PC-9 (cell line): ENCODE results near the gene PPP1R13L.

Experiments
- EZH2 ChIP-seq: fragments of 200-600 bp; sonication (generic); IDR thresholded peaks from 2 replicates; pipeline ENCODE4 v1.8.0; 2017; ENCODE audit warnings: antibody characterized with exemption, low read depth
- TF ChIP-seq, protein P1 (sequence below): fragments of 200-600 bp; sonication (generic); conservative IDR thresholded peaks from 2 replicates; pipeline ENCODE4 v1.6.1; 2017; ENCODE audit warnings: mixed run types, antibody characterized with exemption, mild to moderate bottlenecking, moderate library complexity

- TF ChIP-seq EZH2, result no peak
- TF ChIP-seq, protein P1, sequence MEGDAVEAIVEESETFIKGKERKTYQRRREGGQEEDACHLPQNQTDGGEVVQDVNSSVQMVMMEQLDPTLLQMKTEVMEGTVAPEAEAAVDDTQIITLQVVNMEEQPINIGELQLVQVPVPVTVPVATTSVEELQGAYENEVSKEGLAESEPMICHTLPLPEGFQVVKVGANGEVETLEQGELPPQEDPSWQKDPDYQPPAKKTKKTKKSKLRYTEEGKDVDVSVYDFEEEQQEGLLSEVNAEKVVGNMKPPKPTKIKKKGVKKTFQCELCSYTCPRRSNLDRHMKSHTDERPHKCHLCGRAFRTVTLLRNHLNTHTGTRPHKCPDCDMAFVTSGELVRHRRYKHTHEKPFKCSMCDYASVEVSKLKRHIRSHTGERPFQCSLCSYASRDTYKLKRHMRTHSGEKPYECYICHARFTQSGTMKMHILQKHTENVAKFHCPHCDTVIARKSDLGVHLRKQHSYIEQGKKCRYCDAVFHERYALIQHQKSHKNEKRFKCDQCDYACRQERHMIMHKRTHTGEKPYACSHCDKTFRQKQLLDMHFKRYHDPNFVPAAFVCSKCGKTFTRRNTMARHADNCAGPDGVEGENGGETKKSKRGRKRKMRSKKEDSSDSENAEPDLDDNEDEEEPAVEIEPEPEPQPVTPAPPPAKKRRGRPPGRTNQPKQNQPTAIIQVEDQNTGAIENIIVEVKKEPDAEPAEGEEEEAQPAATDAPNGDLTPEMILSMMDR, result no peak
Observed at GRCh38 chr19:45368127-45368526, 36.7 kb downstream of the PPP1R13L start.
